ENCODE measurements around the gene SMYD4.

SMYD4 gene

GRCh38 chr17:1732241-1732832, 97.4 kb downstream of the SMYD4 start:
- TF ChIP-seq CTCF (IDR thresholded peaks at IDR 0.05; ENCODE audit: low read length, missing control alignments) = no peak
- no peak overlapping the region for H3K4me3 ChIP-seq (replicated peaks; ENCODE audit: low read depth, low read length)
- no peak for DNase-seq (ENCODE audit: low read depth)

GRCh38 chr17:1731194-1731506, 98.6 kb downstream of the SMYD4 start:
- no peak overlapping the region for H3K4me3 ChIP-seq (replicated peaks; ENCODE audit: low read depth, low read length)
- DNase-seq (ENCODE audit: low read depth) = no peak
- no peak for TF ChIP-seq CTCF (IDR thresholded peaks at IDR 0.05; ENCODE audit: low read length, missing control alignments)

GRCh38 chr17:1730326-1731193, 99.1 kb downstream of the SMYD4 start:
- DNase-seq (ENCODE audit: low read depth) = peak; percentile 90
- no peak overlapping the region for H3K4me3 ChIP-seq (replicated peaks; ENCODE audit: low read depth, low read length)
- TF ChIP-seq CTCF (IDR thresholded peaks at IDR 0.05; ENCODE audit: low read length, missing control alignments) = no peak

GRCh38 chr17:1729966-1730325, 99.8 kb downstream of the SMYD4 start:
- no peak overlapping the region for H3K4me3 ChIP-seq (replicated peaks; ENCODE audit: low read depth, low read length)
- no peak for TF ChIP-seq CTCF (IDR thresholded peaks at IDR 0.05; ENCODE audit: low read length, missing control alignments)
- no peak for DNase-seq (ENCODE audit: low read depth)

Data from fibroblast of pulmonary artery (primary cell).